K562 (cell line): ENCODE results near the gene SRPK2. TPM values are rescaled to one million over a fixed set of nuclear protein-coding genes. Genes with fewer than 3 reads are reported as not detected.

ENCODE experiments used
- ATAC-seq: fragments of 200-7000 bp; cut with Tn5 transposase; 3 replicates; pipeline ENCODE4 v1.9.1; 2020; ENCODE audit warnings: moderate library complexity
- BruUV-seq: library from RNA; stranded (reverse); fragments of 400-500 nt; replicated peaks from 2 replicates; lab custom pipeline; 2021; lab: Mats Ljungman, UMichigan
- CTCF ChIA-PET: fragments of 300-600 bp; formaldehyde crosslinking; extraction: SDS; loops from one replicate; lab custom pipeline; 2021; ENCODE audit warnings: low intra/inter-chr PET ratio; lab: Yijun Ruan, JAX
- POLR2A ChIA-PET: fragments of 300-600, 350-650 bp; sonication (Branson Sonifier 250); formaldehyde crosslinking; extraction: SDS; loops from one replicate; lab custom pipeline; 2021; ENCODE audit warnings: antibody characterized with exemption, inconsistent platforms; lab: Yijun Ruan, JAX
- DNase-seq, 4 experiments: peaks; one replicate each; pipeline versions ENCODE4 v3.0.0 to v3.0.0-alpha.2; 2011 to 2018; ENCODE audit warnings: low spot score in 3 of 4, mixed read lengths in 3 of 4; ENCODE audit errors: extremely low read depth in 1 of 4
- FAIRE-seq: peaks from 2 replicates; lab custom pipeline; 2011; peaks lifted over from hg19 to GRCh38; lab: Jason Lieb, UNC
- H2AFZ ChIP-seq: 2 replicates; pipeline ENCODE4 v1.6.0; 2011; ENCODE audit warnings: low read depth, low read length, control low read depth, inconsistent platforms
- H3K27ac ChIP-seq: fragments of 200-600 bp; 3 replicates; pipeline ENCODE4 v1.8.0; 2011; ENCODE audit warnings: low read depth, mild to moderate bottlenecking, control low read depth, inconsistent platforms, low read length, moderate library complexity, mixed read lengths; ENCODE audit errors: extremely low read depth
- H3K27me3 ChIP-seq, 2 experiments: fragments of 300-600 bp in 1 of 2; 2 replicates in 1 of 2; 3 replicates in 1 of 2; pipeline versions ENCODE4 v1.6.0 to v1.8.0; 2011; ENCODE audit warnings: inconsistent platforms in 2 of 2, low read length in 2 of 2, mild to moderate bottlenecking in 1 of 2, mixed read lengths in 1 of 2, moderate library complexity in 1 of 2; ENCODE audit not compliant: control insufficient read depth in 2 of 2, insufficient read depth in 2 of 2
- H3K36me3 ChIP-seq: fragments of 300-600 bp; 3 replicates; pipeline ENCODE4 v1.8.0; 2011; ENCODE audit warnings: mild to moderate bottlenecking, low read length, inconsistent platforms; ENCODE audit not compliant: control insufficient read depth, insufficient read depth
- H3K4me1 ChIP-seq, 2 experiments: fragments of 200-600 bp in 1 of 2; replicated peaks in 1 of 2; 2 replicates in 1 of 2; 3 replicates in 1 of 2; pipeline versions ENCODE4 v1.5.1 to v1.8.0; 2011; ENCODE audit warnings: inconsistent platforms in 2 of 2, low read length in 2 of 2, mild to moderate bottlenecking in 1 of 2, mixed read lengths in 1 of 2, moderate library complexity in 1 of 2; ENCODE audit not compliant: control insufficient read depth in 2 of 2, insufficient read depth in 2 of 2
- H3K4me2 ChIP-seq: 2 replicates; pipeline ENCODE4 v1.6.1; 2011; ENCODE audit warnings: low read length, control low read depth, inconsistent platforms, mixed read lengths; ENCODE audit not compliant: insufficient read depth
- H3K4me3 ChIP-seq: fragments of 200-600 bp; sonication (generic), shearing (Covaris generic); 2 replicates; pipeline ENCODE4 v1.5.1; 2016; ENCODE audit warnings: control low read depth, inconsistent platforms
- H3K79me2 ChIP-seq: fragments of 200-600 bp; 3 replicates; pipeline ENCODE4 v1.8.0; 2011; ENCODE audit warnings: low read length, inconsistent platforms; ENCODE audit not compliant: control insufficient read depth, insufficient read depth
- H3K9ac ChIP-seq, 2 experiments: 2 replicates each; pipeline versions ENCODE4 v1.6.0 to v1.6.1; 2011; ENCODE audit warnings: low read depth in 2 of 2, low read length in 2 of 2, control low read depth in 1 of 2, inconsistent platforms in 1 of 2, mild to moderate bottlenecking in 1 of 2, mixed read lengths in 1 of 2; ENCODE audit not compliant: insufficient read depth in 1 of 2
- H3K9me1 ChIP-seq: one replicate; pipeline ENCODE4 v1.6.0; 2011; ENCODE audit warnings: inconsistent platforms, mild to moderate bottlenecking, low read length, moderate library complexity; ENCODE audit not compliant: control insufficient read depth, insufficient read depth
- H3K9me3 ChIP-seq: replicated peaks from 2 replicates; pipeline ENCODE4 v1.5.1; 2011; ENCODE audit warnings: low read depth, low read length, inconsistent platforms; ENCODE audit not compliant: control insufficient read depth, insufficient read depth
- H4K20me1 ChIP-seq: replicated peaks from 2 replicates; pipeline ENCODE4 v1.6.1; 2011; ENCODE audit warnings: low read length, inconsistent platforms, mixed read lengths; ENCODE audit not compliant: control insufficient read depth, insufficient read depth
- NCOA6 ChIP-seq: fragments of 450-650 bp; IDR thresholded peaks from 2 replicates; pipeline ENCODE4 v1.6.1; 2017; ENCODE audit warnings: mild to moderate bottlenecking
- NELFE ChIP-seq: IDR thresholded peaks from 2 replicates; pipeline ENCODE4 v1.6.1; 2011; ENCODE audit warnings: mild to moderate bottlenecking; ENCODE audit not compliant: insufficient read depth, insufficient read length
- POLR2H ChIP-seq: IDR thresholded peaks from 2 replicates; pipeline ENCODE4 v1.6.1; 2016; ENCODE audit warnings: missing genetic modification characterization, low read depth, mild to moderate bottlenecking, control low read depth, missing compliant biosample characterization, moderate library complexity
- RB1 ChIP-seq: fragments of 450-650 bp; IDR thresholded peaks from 2 replicates; pipeline ENCODE4 v1.6.1; 2017; ENCODE audit warnings: low read depth, mild to moderate bottlenecking
- SMC3 ChIP-seq: conservative IDR thresholded peaks from 2 replicates; pipeline ENCODE4 v1.6.1; 2011; ENCODE audit warnings: low read depth, low read length, improper control_type of control experiment; ENCODE audit not compliant: insufficient read depth
- WGBS: fragments of 100-300 bp; shearing (Covaris generic); methylation state at CpG from one replicate; pipeline ENCODE4 v1.1.6; 2016; ENCODE audit warnings: low coverage, mixed read lengths; ENCODE audit not compliant: insufficient coverage; ENCODE audit errors: missing lambda C conversion rate; 5-methylcytosine and 5-hydroxymethylcytosine counted together
- in situ Hi-C: fragments of 300-500 bp; cut with MboI; formaldehyde crosslinking; loops from 4 replicates; pipeline ENCODE4 v1.15.0; 2018; ENCODE audit warnings: inconsistent platforms, mixed read lengths
- intact Hi-C: fragments of 100-400 bp; cut with micrococcal nuclease; formaldehyde crosslinking; loops from 2 replicates; pipeline ENCODE4 v1.14.2; 2022
- polyA plus RNA-seq, 8 experiments: library from polyadenylated mRNA; depleted of rRNA in 4 of 8; stranded (reverse) in 5 of 8; unstranded in 3 of 8; fragments of >200 nt; fragmentation: Nextera tagmentation in 2 of 8; fragmentation: Illumina TruSeq in 1 of 8; extraction: Ambion mirVana in 2 of 8; extraction: Trizol in 1 of 8; gene quantifications; 2 replicates each; pipeline versions ENCODE4 v1.2.1 to v1.2.3, GENCODE V29; 2011 to 2014; ENCODE audit warnings: inconsistent platforms in 1 of 8, missing spikeins in 1 of 8
- total RNA-seq, 7 experiments: library from RNA; depleted of rRNA in 6 of 7; stranded (reverse); fragments of >200 nt in 6 of 7; fragmentation: Illumina TruSeq in 2 of 7; extraction: Trizol in 2 of 7; gene quantifications; 2 replicates each; pipeline versions ENCODE4 v1.2.1 to v1.2.3, GENCODE V29; 2011 to 2021; ENCODE audit warnings: low replicate concordance in 1 of 7
- TF ChIP-seq, protein P1 (sequence below), 2 experiments: fragments of 450-650 bp in 1 of 2; sonication (generic) in 1 of 2; formaldehyde crosslinking in 1 of 2; IDR thresholded peaks in 1 of 2; conservative IDR thresholded peaks in 1 of 2; 2 replicates each; pipeline versions ENCODE4 v1.6.1 to v1.8.1; 2016 to 2023; ENCODE audit warnings: mild to moderate bottlenecking in 2 of 2, moderate library complexity in 2 of 2, inconsistent platforms in 1 of 2, missing genetic modification reagents in 1 of 2

Gene SRPK2
- total and polyA plus RNA-seq, 9 of the 15 experiments (the other 6 are each of a cell fraction or from before 2014, with no cell fraction given) = 21.5 to 44.7 (median 33.3) TPM

DNA sequence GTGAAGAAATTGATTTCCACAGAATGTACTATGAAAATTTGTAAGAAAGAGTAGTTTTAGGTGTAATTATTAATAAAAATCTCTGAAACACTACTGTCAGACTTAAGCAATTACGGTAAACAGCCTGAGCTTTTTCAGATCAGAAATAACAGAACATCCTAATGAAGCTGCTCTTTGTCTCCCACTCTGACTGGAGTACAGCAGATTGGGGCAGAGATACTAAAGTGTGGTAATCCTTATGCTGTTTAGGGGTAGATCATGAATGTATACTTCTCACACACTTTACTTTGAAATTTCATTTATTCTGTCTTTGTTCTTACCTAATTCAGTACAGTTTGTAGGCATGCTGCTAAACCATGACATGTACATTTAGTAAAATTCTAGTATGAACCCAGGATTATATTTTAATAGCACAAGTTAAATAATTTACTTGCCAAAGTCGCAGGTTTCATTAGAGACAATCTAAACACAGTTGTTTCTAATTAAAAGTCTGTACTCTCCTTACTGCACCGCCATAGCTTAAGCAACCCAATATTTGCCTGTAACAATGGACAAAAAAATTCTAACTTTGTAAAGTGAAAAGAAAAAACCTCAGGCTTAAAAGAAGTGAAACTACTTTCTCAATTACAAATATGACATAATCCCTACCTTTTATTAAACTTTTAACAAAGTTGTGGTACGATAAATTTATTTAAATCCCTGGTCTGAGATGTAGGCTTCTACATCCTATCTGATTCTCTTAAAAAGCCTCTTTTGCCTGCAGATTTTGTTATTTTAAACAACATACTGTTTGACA lies 286.0 kb downstream of the SRPK2 start:
- no TSS peak for BruUV-seq
- H3K27ac ChIP-seq = no peak overlapping the region
- H3K36me3 ChIP-seq = peaks cover 86% of the 10 kb centered on the region
- no peaks in the 10 kb centered on the region for H3K9me3 ChIP-seq
- in situ Hi-C loops (no loop called here), intact Hi-C loops (no loop called here)
- FAIRE-seq = no peak
- no peak overlapping the region for H3K9ac ChIP-seq
- H3K79me2 ChIP-seq = no peaks in the 10 kb centered on the region
- no peak overlapping the region for H3K4me2 ChIP-seq
- H4K20me1 ChIP-seq = no peaks in the 10 kb centered on the region
- H2AFZ ChIP-seq = no peak overlapping the region
- ChIA-PET CTCF (no interaction called here), POLR2A (no interaction called here)
- no peak overlapping the region for H3K4me3 ChIP-seq
- no peak for ATAC-seq
- no peak for DNase-seq
- 93% methylated on average over 4 of the region's 4 CpGs for WGBS
- H3K4me1 ChIP-seq = no peaks in the 10 kb centered on the region
- no peak for TF ChIP-seq NCOA6
- TF ChIP-seq NELFE = no peak
- TF ChIP-seq, protein P1, sequence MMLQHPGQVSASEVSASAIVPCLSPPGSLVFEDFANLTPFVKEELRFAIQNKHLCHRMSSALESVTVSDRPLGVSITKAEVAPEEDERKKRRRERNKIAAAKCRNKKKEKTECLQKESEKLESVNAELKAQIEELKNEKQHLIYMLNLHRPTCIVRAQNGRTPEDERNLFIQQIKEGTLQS (IDR thresholded peaks at IDR 0.05) = no peak
- TF ChIP-seq, protein P1 (CRISPR knock-in tag; conservative IDR thresholded peaks at IDR 0.05) = no peak
- TF ChIP-seq POLR2H (tag) = peak; percentile 47; the same call in 1 of the 2 replicates
- no peak for TF ChIP-seq SMC3
- no peak for TF ChIP-seq RB1
- TF ChIP-seq, all 486 proteins: peak for 1
- Histone ChIP-seq H3K27me3 (no peaks in the 10 kb centered on the region), H3K9me1 (no peaks in the 10 kb centered on the region)
